GM10248 (cell line): Measurements from ENCODE around the gene PROM1.

Source experiments
- CTCF ChIA-PET: fragments of 300-600 bp; sonication (Branson Sonifier 250); formaldehyde crosslinking; extraction: SDS; loops from one replicate; lab custom pipeline; 2021; ENCODE audit warnings: antibody characterized with exemption; lab: Yijun Ruan, JAX
- POLR2A ChIA-PET: fragments of 350-650 bp; sonication (Branson Sonifier 250); formaldehyde crosslinking; extraction: SDS; loops from one replicate; lab custom pipeline; 2020; ENCODE audit warnings: antibody characterized with exemption; lab: Yijun Ruan, JAX
- DNase-seq: peaks from one replicate; pipeline ENCODE4 v3.0.0; 2012; ENCODE audit errors: extremely low spot score
- TF ChIP-seq, protein P1 (sequence below): IDR thresholded peaks from 2 replicates; pipeline ENCODE4 v1.5.1; 2012; ENCODE audit warnings: mild to moderate bottlenecking, low read depth; ENCODE audit errors: extremely low read depth, missing control alignments, control extremely low read depth

PROM1 gene

DNA sequence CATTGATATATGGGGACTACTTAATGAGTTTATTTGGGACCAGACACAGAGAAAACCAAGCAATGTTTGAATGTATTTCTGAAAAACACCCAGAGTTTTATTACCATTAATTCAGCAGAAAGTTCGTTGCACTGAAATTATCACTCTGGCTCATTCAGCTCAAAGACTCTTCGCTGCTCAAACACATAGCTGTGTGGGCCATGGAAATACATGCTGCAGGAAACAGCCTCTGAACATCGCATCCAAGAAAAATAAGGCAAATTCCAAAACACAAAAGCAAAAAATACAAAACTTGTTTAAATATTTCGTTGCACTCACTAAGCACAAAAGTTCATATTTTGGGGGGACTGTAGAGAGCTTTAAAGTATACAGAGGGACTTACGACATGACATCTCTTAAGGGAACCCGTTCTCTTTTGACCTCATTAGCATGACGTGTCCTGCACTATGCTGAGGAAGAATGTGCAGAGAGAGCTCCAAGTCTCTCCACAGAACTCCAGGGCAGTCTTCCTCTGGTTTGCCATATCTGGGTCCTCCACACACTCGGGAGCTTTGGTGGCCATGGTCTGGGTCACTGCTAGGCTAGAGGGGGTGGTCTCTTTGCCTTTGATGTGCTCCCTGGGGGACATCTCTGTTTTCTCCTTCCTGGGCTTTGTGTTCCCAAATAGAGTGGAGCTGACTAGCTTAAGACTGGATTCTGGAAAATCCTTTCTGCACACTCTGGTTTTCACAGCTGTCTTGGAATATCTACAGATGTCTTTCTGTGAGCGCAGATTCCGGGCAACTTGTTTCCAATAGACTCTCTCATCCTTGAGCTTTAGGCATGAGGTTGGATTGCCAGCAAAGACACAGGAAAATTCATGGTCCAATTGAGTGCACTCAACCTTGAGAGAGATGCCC, 148.1 kb downstream of the PROM1 start:
- CTCF ChIA-PET = interaction anchor here (0.7 to 1.4 kb wide), 4 partner anchors 20 to 130 kb away, joined by 3 to 5 read pairs (median 3); no protein-coding TSS in a partner anchor
- TF ChIP-seq, protein P1, sequence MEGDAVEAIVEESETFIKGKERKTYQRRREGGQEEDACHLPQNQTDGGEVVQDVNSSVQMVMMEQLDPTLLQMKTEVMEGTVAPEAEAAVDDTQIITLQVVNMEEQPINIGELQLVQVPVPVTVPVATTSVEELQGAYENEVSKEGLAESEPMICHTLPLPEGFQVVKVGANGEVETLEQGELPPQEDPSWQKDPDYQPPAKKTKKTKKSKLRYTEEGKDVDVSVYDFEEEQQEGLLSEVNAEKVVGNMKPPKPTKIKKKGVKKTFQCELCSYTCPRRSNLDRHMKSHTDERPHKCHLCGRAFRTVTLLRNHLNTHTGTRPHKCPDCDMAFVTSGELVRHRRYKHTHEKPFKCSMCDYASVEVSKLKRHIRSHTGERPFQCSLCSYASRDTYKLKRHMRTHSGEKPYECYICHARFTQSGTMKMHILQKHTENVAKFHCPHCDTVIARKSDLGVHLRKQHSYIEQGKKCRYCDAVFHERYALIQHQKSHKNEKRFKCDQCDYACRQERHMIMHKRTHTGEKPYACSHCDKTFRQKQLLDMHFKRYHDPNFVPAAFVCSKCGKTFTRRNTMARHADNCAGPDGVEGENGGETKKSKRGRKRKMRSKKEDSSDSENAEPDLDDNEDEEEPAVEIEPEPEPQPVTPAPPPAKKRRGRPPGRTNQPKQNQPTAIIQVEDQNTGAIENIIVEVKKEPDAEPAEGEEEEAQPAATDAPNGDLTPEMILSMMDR = no peak
- POLR2A ChIA-PET = no interaction called here
- DNase-seq = no peak

DNA sequence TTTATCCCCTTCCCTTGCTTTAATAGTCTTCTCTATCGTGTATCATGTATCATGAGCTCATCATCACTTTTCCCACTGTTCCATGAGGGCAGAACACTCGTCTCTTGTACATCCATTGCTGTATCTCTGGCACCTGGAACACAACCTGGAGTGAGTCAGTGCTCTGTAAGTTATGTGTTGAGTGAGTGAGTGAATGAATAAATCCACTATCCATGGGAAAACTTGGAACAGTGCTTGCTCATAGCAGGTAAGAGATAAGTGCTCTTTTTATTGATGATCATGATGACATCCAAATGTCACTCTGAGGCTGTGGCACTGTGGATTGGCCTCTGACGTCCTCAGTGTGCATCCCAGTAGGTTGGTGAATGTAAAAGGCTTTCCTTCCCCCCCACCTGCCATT, 149.6 kb downstream of the PROM1 start:
- TF ChIP-seq, protein P1 = no peak
- ChIA-PET CTCF (interaction anchor here (1.9 kb wide), 1 partner anchor 22 kb away, joined by 5 read pairs; no protein-coding TSS in a partner anchor), POLR2A (no interaction called here)
- DNase-seq = no peak

DNA sequence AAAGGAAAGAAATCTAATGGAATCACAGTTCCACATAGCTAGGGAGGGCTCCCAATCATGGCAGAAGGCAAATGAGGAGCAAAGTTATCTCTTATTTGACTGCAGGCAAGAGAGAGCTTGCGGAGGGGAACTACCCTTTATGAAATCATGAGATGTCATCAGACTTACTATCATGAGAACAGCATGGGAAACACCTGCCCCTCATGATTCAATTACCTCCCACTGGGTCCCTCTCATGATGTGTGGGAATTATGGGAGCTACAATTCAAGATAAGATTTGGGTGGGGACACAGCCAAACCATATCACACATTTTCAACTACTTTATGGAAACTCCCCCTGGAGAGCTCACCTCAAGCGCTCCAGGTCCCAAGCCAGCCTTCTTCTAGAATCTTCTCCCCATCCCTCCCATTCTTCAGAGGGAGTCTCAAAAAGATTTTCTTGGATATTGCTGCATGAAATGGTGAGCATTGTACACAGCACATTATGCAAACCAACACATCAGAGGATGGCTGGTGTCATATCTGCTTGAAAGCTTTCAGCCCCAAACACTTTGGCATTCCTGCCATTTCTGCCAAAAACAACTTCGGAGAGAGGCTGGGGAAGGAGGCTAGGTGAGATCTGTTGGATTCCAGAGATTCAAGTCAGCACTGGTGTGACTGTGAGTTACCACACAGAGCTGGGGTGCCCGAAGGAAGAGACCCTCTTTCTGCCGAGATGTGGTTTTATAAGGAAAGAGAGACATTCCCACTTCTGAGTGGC, 152.2 kb downstream of the PROM1 start:
- POLR2A ChIA-PET = no interaction called here

DNA sequence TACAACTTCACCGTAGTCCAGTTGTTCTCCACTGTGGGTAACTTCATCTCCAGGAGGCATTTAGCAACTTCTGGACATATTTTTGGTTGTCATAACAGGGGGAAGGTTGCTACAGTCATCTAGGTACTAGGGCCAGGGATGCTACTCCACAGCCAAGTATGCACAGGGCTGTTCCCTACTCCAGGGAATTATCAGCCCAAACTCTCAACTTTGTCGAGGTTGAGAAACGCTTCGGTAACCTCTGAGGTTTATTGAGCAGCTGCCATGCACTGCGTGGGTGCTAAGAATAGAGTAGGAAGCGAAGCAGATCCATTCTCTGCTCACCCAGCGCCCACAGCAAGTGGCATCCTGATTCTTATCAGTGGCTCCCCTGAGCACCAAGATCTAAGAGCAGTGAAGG, 153.5 kb downstream of the PROM1 start:
- ChIA-PET POLR2A (no interaction called here), CTCF (interaction anchor here (1.3 to 1.7 kb wide), 2 partner anchors 26 to 40 kb away, joined by 3 to 10 read pairs; no protein-coding TSS in a partner anchor)
- TF ChIP-seq, protein P1 = no peak
- DNase-seq = no peak

More for the DNA sequence above, 152.2 kb downstream of the PROM1 start:
- TF ChIP-seq, protein P1 = no peak
- CTCF ChIA-PET = interaction anchor here (1.3 to 1.7 kb wide), 2 partner anchors 24 to 42 kb away, joined by 3 to 10 read pairs; no protein-coding TSS in a partner anchor
- no peak for DNase-seq

DNA sequence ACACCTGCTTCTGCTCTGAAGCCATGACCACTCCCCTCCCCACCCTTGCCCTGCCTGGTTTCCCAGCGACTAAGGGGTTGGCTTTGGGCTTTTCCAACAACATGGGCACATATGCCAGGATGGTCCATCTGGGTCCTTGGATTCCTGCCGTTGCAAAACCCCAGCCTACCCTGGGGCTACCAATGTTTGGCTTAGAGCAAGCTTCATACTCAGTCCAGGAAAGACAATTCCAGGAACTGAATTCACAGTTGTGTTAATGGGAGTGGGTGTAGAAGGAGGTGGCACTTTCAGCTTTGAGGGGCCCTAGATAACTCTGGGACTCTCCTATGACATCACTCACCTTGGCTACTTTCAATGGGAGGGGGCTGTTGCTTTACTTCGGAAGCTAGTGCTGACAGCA, 154.3 kb downstream of the PROM1 start:
- TF ChIP-seq, protein P1 = no peak
- POLR2A ChIA-PET = no interaction called here
- DNase-seq = no peak
- CTCF ChIA-PET = interaction anchor here (1.0 kb wide), 1 partner anchor 27 kb away, joined by 4 read pairs; no protein-coding TSS in a partner anchor

DNA sequence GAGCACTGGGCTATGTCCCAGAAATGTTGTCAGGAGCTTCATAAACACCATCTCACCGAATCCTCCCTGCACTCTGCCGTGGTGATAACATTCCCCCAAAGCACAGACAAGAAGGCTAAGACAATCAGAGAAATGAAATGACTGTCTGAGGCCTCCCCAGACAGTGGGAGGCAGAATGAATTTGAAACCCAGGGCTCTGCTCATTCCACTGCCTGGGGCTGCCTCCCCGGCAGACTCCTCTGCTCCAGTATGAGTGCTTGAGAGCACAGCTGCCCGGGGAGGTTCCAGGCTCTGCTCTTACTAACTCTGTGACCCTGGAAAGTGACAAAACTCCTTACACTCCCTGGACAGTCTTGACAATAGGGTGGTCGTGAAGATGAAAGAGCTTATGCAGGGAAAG, 154.9 kb downstream of the PROM1 start:
- DNase-seq = no peak
- ChIA-PET POLR2A (no interaction called here), CTCF (interaction anchor here (1.0 kb wide), 1 partner anchor 27 kb away, joined by 4 read pairs; no protein-coding TSS in a partner anchor)
- TF ChIP-seq, protein P1 = no peak
